ENCODE measurements around the gene CLIC3.

The CLIC3 gene

GRCh38 chr9:136974817-136975535 is 21.4 kb downstream of the CLIC3 start:
- H3K27ac ChIP-seq = no peak overlapping the region

GRCh38 chr9:136973618-136974617 is 22.4 kb downstream of the CLIC3 start:
- H3K27ac ChIP-seq = no peak overlapping the region
- no peak for TF ChIP-seq CTCF (conservative IDR thresholded peaks at IDR 0.05)

More at GRCh38 chr9:136974817-136975535, 21.4 kb downstream of the CLIC3 start:
- no peak for TF ChIP-seq CTCF (conservative IDR thresholded peaks at IDR 0.05)

GRCh38 chr9:136972743-136973142 is 23.6 kb downstream of the CLIC3 start:
- H3K27ac ChIP-seq = no peak overlapping the region
- no peak for TF ChIP-seq CTCF (conservative IDR thresholded peaks at IDR 0.05)

GRCh38 chr9:136972335-136972734 is 24.0 kb downstream of the CLIC3 start:
- TF ChIP-seq CTCF (conservative IDR thresholded peaks at IDR 0.05) = no peak
- no peak overlapping the region for H3K27ac ChIP-seq

- no peak for TF ChIP-seq CTCF (conservative IDR thresholded peaks at IDR 0.05)
- H3K27ac ChIP-seq = no peak overlapping the region
Observed at GRCh38 chr9:136971746-136972145, 24.6 kb downstream of the CLIC3 start.

GRCh38 chr9:136970361-136970760 is 26.0 kb downstream of the CLIC3 start:
- no peak overlapping the region for H3K27ac ChIP-seq
- TF ChIP-seq CTCF (conservative IDR thresholded peaks at IDR 0.05) = no peak

GRCh38 chr9:136969774-136970173 is 26.6 kb downstream of the CLIC3 start:
- no peak for TF ChIP-seq CTCF (conservative IDR thresholded peaks at IDR 0.05)

More at GRCh38 chr9:136969774-136970173, 26.6 kb downstream of the CLIC3 start:
- H3K27ac ChIP-seq = no peak overlapping the region

All from VCaP (cell line).